HG03469 (cell line): Measurements from ENCODE around the gene ATF5.

Experiments used
- ATAC-seq: cut with Tn5 transposase; IDR thresholded peaks from one replicate; pipeline ENCODE4 v1.9.1; 2021; ENCODE audit warnings: mild to moderate bottlenecking, moderate library complexity, moderate number of reproducible peaks; ENCODE audit not compliant: unreplicated experiment

The ATF5 gene

DNA sequence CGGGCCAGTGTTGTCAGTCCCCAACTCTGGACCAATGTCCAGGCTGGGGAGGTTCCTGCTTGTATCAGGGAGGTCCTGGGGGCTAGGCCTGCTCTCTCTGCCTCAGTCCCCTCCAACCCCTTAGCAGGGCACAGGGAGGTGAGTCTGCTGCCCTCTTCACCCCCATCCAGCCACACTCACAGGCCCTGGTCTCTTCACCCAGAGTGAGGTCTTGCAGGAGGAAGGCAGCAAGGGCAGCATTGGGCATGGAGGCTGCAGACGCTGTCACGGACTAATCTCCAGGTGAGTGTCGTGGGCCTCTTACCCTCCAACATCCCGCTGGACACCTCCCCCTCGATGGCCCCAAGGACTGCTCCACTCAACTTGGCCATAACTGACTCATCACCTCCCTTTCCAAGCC lies 43.8 kb downstream of the ATF5 start:
- ATAC-seq, result no peak

DNA sequence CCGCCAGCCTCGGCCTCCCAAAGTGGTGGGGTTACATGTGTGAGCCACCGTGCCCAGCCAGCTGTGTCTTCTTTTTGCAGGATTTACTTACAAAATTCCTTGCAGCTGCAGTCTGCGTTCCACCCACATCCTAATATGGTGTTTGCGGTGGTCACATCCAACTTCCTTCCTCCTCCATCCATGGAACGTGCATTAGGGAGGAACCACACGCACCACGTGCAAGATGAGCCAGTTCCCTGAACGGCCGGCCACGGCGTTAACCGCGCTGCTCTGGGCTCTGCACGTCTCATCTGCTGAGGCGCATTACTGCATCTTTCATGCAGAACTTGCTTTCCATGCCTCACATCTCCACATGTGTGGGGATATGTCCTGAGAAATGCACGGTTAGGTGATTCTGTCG lies 45.0 kb downstream of the ATF5 start:
- ATAC-seq, result no peak

DNA sequence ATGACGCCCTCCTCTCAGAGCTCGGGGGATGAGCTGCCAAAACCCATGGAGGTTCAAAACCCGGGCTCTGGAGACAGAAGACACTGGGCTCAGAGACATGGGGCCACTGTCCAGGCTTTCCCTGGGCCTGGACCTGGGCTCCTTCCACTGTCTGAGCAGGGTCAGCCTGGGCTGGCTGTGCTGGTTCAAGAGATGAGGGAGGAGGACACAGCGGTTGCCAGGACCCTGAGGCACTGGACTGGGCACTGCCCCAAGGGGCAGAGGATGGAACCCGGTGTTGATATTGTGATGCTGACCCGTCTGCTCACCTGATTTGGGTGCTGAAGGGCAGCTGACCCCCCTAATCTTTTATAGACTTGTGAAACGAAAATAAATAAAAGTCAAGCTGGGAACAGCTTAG lies 46.0 kb downstream of the ATF5 start:
- ATAC-seq, result no peak

DNA sequence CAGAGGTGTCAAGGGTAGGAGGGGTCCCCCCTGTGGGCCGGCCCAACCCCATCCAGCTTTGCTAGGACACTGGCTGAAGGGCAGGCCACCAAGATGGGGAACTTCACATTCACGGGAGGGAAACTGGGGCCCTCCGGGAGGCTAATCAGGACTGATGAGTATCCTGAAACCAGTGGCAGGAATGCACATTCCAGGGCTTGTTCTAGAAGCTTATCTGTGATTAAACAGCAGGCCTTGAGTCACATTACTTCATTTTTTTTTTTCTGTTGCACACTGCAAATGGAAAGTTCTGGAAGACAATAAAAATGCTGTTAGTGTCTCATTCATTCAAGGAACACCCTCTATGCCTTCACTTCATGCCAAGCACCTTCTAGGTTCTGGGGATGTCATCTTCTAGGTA lies 47.5 kb downstream of the ATF5 start:
- no peak for ATAC-seq

DNA sequence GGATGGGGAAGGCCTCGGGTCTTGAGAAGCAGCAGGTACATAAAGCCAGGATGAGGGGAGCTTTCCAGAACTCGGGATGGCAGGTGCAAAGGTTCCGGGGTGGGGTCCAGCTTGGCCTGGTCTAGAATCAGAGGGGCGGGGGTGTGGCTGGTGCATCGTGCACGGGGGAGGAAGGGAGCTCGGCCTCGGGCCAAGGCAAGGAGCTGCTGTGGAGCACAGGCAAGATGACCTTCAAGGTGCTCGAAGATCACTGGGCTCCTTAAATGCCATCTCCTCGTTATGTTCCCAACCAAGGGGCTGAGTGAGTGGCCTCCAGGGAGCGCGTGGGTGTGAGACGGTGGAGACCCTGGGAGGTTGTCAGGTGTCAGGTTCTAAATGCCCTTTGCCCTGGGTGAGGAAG lies 48.1 kb downstream of the ATF5 start:
- no peak for ATAC-seq

DNA sequence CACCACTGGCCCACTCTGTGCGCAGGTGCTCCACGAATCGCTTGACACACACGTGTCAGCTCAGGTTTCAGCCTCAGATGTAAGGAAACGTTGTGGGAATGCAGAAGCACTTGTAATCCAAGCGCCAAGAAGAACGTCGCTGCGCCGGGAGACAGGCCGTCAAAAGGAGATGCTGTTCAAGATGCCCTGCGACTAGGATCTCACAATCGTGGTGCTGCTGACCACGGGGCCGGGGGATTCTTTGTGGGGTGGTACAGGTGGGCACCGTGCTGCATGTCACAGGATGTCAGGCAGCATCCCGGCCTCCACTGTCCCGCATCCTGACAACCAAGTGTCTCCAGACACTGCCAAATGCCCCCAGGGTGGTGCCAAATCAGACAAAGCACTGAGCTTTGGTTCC lies 48.9 kb downstream of the ATF5 start:
- no peak for ATAC-seq

DNA sequence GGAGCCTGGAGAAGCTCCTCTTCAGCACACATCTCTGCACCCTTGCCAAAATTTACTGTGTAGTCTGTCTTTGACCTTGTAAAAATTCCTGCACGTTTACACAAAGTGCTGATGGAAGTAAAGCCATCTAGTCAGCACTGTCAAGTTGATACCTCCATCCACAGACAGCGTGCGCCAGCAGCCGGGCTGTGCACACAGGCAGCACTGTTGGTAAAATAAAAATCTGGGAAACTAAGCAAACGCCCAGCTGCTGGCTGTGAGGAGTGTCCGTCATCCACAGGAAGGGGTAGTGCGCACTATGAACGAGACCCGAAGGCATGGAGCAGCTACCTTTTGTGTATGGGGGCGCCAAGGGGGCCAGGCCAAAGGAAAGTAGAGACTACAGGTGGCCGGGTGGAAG lies 49.3 kb downstream of the ATF5 start:
- ATAC-seq, result no peak

DNA sequence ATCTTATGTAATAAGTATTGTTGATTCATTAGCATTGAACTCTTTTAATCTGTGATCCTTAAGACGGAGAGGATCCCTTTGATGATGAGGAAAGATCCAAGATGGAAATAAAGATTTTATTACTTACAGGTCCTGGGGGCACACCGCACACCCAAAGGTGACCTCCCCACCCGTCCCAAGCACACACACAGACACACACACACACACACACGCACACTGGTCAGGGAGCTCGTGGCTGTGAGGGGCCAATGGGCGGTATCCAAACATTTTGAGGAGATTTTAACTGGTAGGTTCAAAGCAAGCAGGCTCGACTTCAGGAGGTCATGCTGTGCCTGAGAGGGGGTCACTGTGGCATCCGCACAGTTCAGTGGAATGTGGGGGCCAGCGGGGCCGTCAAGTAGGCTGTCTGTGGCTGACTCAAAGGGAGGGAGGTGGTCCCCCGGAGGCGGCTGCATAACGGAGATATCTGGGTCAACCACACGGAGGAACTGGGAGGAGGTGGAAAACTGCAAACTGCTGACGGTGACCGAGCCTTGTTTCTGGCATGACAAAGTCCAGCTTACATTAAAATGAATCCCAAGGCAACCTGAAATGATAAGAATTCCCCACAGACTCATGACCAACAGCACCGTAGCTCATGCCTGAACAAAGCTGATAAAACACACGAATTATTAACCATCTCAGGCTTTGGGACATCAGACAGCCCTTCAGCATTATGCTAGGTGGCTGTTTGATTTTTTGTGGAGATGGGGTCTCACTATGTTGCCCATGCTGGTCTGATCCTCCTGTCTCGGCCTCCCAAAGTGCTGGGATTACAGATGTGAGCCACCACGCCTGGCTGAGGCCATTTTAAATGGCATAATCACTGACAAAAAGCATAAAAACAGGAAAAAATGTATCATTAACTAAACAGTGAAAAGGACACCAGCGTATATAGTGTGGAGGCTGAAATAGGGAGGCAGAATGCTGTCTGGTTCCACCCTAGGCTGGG lies 52.9 kb downstream of the ATF5 start:
- no peak for ATAC-seq
